Activated naive CD4-positive, alpha-beta T cell treated with Interleukin-2 at 50 U/mL for 16 hours (primary cell): Measurements from ENCODE around the gene KAT7.

Source experiments
- DNase-seq: peaks from one replicate; pipeline ENCODE4 v3.0.0-alpha.2; 2020

Gene KAT7

DNA sequence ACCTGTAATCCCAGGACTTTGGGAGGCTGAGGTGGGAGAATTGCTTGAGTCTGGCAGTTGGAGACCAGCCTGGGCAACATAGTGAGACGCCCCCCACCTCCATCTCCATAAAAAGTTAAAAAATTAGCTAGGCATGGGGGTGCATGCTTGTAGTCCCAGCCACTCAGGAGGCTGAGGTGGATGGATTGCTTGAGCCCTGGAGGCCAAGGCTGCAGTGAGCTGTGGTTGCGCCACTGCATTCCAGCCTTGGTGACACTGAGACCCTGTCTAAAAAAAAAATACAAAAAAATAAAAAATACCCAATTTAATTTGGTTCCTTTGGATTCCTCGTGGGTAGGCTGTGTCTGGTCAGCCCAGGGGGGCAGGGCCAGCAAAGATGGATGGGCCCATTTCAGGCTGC, 85.4 kb downstream of the KAT7 start:
- DNase-seq = no peak

DNA sequence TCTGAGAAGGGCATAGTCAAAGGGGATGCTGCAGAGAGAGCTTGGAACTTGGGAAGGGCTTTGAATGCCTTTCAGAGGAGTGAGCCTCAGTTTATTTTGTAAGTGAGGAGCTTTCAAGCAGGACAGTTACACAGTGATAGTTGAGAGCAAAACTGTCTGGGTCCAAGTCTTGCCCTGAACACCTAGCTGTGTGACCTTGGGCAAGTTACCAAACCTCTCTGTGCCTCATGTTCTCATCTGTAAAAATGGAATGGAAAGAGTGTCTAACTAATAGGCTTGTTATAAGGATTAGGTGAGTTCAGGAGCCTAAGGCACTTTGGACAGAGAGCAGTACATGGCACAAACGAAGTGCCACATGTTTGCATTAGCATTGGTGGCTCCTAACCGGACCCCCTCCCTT, 86.4 kb downstream of the KAT7 start:
- DNase-seq = no peak

DNA sequence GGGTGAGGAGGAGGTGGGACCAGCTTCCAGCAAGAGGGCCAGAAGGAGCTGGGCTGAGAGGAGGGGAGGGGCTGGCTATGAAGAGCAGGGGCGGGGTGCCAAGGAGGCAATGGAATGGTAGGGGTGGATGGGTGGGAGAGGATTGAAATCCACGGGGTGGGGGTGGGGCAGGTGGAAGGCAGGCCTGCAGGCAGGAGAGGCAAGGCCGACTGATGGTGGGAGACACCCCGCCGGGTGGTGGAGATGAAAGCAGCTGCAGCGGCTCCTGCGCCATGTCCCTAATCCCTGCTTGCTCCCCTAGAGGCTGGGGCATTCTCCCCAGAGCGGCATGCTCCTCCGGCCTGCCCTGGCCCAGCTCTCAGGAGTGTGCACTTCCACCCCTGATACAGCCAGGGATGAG, 87.2 kb downstream of the KAT7 start:
- DNase-seq = no peak

DNA sequence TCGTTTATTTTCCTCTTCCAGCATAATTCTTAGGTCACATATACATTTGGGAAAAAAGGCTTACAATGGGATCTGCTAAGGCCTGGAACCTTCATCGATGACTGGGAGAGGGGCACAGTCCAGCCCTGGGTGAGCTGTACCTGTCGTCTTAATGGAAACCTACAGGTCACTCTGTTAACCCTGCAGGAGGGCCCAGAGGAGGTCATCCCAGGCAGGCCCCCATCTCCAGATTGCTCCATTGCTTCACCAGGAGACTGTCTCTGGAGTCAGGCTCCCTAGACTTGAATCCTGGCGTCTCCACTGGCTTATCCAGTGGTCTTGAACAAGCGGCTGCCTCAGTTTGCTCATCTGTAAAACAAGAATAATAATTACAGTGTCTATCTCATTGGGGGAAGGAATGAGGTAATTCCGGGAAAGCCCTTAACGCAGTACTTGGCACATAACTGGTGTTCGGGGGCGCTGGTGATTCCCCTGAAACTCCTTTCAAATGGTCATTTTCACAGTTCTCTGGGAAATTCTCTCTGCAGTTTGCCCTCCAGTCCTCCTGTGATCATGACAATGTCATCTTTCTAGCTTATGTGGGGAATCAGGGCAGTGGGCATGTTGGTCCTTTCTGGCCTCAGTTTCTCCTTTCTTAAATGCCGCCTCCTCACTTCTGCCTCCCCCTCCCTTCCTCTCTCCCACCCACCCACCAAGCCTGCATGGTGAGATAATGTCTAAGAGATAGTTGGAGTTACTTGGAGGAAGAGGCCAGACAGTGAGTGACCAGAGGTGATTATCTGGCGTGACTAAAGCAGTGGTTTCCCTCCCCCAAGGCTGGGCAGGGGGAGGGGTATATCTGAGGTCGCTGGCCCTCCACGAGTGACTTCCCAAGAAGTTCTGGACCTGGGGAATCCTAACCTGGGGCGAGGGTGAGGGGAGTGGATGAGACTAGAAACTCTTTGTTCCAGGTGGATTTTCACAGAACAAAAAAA, 90.7 kb downstream of the KAT7 start:
- no peak for DNase-seq

DNA sequence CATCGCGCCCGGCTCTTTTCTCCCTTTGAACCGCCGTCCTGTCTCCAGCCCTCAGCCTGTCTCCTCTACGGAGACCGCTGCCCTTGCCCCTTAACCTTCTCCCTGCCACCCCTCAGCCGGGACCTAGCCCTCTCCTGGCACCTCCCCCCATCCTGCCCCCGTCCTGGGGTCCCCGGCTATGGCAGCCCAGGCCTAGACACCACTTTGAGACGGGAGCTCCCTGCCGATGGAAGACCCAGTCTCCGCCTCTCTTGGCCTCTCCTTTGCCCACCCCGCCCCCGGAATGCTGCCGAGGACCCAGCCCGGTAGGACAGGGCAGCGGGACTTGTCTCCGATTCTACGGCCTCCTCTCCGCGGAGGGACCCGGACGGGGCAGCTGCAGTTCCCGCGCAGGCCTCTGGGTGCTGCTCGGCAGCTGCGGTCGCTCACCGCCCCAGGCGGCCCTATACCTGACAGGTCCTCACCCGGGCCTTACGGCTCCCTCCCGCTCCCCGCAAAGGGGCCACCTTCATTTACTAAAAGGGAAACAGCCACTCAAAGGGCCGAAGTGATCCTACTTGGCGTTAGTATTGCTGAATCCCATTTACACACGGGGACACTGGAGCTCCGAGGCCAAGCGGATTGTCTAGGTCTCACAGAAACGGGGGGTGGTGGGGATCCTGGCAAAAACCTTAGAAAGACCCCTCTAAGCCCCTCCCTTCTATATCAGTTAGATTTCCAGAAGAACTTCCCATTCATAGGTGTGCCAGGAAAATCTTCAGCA, 92.0 kb downstream of the KAT7 start:
- DNase-seq = peak; percentile 77

DNA sequence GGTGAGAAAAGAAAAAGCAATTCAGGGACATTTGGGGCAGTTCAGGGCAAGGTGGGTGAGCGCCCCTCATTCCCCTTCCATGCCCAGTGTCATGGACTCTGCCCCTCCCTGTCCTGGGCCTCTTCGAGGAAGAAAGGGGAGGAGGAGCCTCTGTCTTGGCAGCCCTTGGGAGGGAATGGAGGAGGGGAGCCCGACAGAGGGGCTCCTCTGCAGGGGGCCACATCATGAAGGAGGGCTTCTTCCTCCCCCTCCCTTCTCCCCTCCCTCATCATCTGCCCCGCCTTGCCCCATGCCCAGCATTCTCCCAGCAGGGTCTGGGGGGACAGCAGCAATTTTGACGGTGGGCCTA, 92.5 kb downstream of the KAT7 start:
- DNase-seq = no peak

DNA sequence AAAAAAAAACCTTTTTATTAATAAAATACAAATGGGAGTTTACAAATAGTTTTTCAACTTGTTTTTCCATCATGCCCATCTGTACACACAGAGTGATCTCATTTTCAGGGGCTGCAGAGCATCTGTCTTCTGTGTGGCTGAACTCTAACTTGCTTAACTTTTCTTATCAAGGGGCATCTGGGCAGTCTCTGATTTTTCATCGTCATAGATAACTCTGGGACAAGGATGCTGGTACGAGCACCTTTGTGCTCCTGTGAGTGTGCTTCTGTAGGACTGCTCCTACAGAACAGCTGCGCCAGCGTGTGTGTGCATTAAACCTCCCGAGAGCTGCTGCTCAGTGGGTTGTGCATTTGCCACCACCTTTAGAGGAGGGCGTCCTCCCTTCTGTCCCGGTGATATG, 94.0 kb downstream of the KAT7 start:
- no peak for DNase-seq
